C1 segment of cervical spinal cord (tissue), 14 donors: Measurements from ENCODE around the gene ZNF610.
A peak's percentile ranks its signal among the peaks of the same experiment; 100 is the strongest.
"Not testable (repeated sequence)": the region's sequence is repeated elsewhere in the genome, so short reads cannot be mapped to it uniquely, and the experiment has no call there.

Source experiments
- DNase-seq, 14 donors: peaks; one replicate each; lab custom pipeline; 2025; lab: John Stamatoyannopoulos, UW

ZNF610 gene

GRCh38 chr19:52336117-52336790 lies at the start of gene ZNF610:
ZNF610 (plus strand) TSS chr19:52336243; CDS start chr19:52349173, 12,930 bp downstream.
- DNase-seq: peak; percentile 33 to 92 (median 84)

- DNase-seq: no peak
Observed at GRCh38 chr19:52286256-52286655, 49.8 kb upstream of the ZNF610 start.

GRCh38 chr19:52291781-52292180 lies 44.3 kb upstream of the ZNF610 start:
- DNase-seq: no peak

GRCh38 chr19:52292946-52293345 lies 43.1 kb upstream of the ZNF610 start:
- DNase-seq: not testable (repeated sequence)

GRCh38 chr19:52296400-52296772 lies 39.7 kb upstream of the ZNF610 start:
- DNase-seq: peak in 1 of 14 donors; percentile 32

GRCh38 chr19:52296773-52297600 lies 39.1 kb upstream of the ZNF610 start, which contains the start of gene ZNF480:
ZNF480 (plus strand) TSS chr19:52297169; CDS start chr19:52300413, 3,244 bp downstream.
- peak; percentile 15 to 84 (median 72) for DNase-seq

DNA sequence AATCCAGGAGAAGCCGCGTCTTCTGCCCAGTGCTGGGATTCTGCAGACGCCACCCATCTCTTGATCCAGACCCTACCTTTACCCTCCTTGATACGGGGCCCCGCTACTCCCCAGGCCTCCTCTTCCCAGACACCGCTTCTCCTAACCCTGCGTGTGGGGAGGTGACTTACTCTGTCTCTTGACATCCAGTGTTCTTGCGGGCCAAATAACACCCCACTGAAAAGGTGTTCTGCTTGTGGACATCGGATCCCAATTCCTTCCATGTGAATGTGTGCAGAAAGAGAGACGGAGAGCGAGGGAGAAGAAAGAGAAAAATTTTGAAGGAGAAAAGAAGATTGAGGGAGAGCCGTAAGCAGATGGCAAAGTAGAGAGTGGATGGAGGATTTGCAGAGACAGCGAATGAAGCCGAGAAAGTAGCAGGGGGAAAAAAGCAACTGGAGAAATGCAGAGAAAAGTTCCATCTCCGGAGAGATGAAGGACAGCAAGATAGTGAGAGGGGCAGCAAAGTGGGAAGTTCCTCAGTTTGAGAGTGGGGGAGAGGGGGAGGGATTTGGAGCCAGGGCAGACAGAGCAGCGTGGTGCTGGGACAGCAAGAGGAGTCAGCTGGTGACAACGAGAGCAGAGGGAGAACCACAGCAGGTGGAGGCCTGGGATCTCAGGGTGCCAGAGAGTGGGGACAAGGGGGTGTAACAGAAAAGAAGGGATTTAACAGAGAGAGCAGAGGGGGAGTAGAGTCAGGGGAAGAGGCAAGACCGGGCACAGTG lies 38.3 kb upstream of the ZNF610 start:
- DNase-seq: peak in 2 of 14 donors; percentile 12 to 61

GRCh38 chr19:52307275-52307674 lies 28.8 kb upstream of the ZNF610 start:
- DNase-seq: no peak

DNA sequence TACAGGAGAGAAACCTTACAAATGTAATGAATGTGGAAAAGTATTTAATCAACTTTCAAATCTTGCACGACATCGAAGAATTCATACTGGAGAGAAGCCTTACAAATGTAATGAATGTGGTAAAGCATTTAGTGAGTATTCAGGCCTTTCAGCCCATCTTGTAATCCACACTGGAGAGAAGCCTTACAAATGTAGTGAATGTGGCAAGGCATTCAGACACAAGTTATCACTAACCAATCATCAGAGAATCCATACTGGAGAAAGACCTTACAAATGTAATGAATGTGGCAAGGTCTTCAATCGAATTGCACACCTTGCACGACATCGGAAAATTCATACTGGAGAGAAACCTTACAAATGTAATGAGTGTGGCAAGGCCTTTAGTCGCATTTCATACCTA lies 13.6 kb upstream of the ZNF610 start:
- no peak for DNase-seq

DNA sequence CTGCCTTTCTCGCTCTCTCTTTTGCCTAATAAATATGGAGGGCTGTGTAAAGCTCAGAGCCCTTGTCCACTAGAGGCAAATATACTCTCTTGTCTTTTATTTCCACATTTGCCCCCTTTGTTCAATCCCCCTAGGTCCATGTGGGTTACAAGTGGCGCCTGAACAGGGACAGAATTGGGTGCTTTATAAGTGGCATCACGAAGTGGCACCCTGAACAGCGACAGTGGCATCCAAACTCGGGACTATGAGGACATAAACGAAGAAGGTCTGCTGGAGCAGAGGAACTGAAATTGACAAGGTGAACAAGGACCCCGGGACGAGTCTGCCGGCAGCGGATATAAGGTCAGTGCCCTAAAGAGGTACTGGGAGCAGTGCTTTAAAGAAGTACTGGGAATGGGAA lies 4.3 kb upstream of the ZNF610 start:
- DNase-seq: no peak

DNA sequence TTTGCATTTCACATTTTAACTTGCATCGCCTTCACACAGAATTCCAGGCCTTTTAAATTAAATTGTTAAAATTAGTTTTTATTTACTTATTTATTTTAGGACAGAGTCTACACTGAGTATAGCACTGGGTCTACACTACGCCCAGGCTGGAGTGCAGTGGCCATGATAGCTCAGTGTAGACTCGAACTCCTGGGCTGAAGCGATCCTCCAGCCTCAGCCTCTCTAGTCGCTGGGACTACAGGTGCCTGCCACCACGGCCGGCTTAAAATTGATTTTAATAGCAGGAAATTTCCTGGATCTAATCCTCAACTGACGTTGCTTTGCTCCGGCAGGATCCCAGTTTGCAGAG lies 301 bp upstream of the ZNF610 start:
- DNase-seq: no peak

- DNase-seq: no peak
Observed at GRCh38 chr19:52336791-52337381, 843 bp downstream of the ZNF610 start.

DNA sequence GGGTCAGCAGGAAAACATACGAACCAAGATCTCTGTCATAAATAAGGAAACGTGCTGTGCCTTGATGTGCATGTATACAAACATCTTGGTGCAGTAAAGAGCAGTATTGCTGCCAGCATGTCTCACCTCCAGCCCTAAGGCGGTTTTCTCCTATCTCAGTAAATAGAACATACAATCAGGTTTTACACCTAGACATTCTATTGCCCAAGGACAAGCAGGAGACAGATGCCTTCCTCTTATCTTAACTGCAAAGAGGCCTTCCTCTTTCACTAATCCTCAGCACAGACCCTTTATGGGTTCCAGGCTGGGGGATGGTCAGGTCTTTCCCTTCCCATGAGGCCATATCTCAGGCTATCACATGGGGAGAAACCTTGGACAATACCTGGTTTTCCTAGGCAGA lies 3.0 kb downstream of the ZNF610 start:
- not testable (repeated sequence) for DNase-seq

- peak in 6 of 14 donors; percentile 0 to 14 (median 6) for DNase-seq
Observed at GRCh38 chr19:52343548-52343947, 7.5 kb downstream of the ZNF610 start.

- DNase-seq: no peak
Observed at GRCh38 chr19:52345162-52345561, 9.1 kb downstream of the ZNF610 start.

DNA sequence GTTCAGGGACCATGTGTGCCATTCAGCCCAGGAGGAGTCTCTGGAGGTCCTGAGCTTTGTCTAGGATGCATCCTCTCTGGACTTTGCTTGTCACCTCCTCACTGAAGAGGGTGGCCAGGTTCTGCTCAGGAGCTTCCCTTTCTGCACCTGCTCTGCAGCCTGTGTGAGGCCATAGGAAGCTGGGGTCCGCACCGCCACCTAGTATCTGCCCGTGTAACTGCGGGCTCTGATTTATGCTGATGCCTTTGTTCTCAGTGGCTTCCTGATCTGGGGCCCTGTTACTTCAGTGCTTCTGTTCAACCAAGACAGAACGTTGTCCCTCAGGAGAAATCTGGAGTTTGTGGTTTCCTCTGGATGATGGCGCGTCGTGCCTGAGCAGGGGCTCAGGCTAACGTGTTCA lies 15.5 kb downstream of the ZNF610 start:
- no peak for DNase-seq

DNA sequence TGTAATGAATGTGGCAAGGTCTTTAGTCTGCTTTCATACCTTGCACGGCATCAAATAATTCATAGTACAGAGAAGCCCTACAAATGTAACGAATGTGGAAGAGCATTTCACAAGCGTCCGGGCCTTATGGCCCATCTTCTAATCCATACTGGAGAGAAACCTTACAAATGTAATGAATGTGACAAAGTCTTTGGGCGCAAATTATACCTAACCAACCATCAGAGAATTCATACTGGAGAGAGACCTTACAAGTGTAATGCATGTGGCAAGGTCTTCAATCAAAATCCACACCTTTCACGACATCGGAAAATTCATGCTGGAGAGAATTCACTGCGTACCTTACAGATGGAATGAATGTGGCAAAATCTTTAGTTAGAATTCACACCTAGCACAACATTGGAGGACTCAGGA lies 30.4 kb downstream of the ZNF610 start:
- no peak for DNase-seq

- DNase-seq: peak; percentile 33 to 92 (median 88)
Observed at GRCh38 chr19:52369559-52370340, 33.7 kb downstream of the ZNF610 start, which contains the start of gene ZNF880. ZNF880 (plus strand) TSS chr19:52369923; CDS start chr19:52369966, 43 bp downstream.

- no peak for DNase-seq
Observed at GRCh38 chr19:52370341-52370710, 34.3 kb downstream of the ZNF610 start.

DNA sequence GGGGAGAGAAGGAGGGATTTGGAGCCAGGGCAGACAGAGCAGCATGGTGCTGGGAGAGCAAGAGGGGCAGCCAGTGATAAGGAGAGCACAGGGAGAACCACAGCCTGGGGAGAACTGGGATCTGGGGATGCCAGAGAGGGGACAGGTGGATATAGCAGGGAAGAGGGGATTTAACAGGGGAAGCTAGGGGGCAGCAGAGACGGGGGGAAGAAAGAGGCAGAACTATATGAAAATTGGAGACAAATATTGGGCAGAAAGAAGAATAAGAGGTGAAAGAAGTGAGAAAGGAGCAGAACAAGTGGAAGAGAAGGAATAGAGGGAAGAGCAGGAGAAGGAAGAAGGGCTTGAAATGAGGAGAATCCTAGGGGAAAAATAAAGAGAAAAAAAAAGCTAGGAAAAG lies 55.1 kb downstream of the ZNF610 start:
- DNase-seq: no peak
